HEK293T (cell line): Measurements from ENCODE around the gene MMP2.

Experiments used
- ARNT ChIP-seq: fragments of 450-650 bp; IDR thresholded peaks from 2 replicates; pipeline ENCODE4 v1.6.1; 2017; ENCODE audit warnings: mild to moderate bottlenecking
- BHLHE40 ChIP-seq: fragments of 450-650 bp; IDR thresholded peaks from 2 replicates; pipeline ENCODE4 v1.6.1; 2016; ENCODE audit warnings: mild to moderate bottlenecking, moderate library complexity, borderline replicate concordance
- CTBP1 ChIP-seq: fragments of 450-650 bp; IDR thresholded peaks from 2 replicates; pipeline ENCODE4 v1.6.1; 2016; ENCODE audit warnings: borderline replicate concordance
- ELF4 ChIP-seq: fragments of 450-650 bp; IDR thresholded peaks from 2 replicates; pipeline ENCODE4 v1.6.1; 2017; ENCODE audit warnings: antibody characterized with exemption
- FOXA1 ChIP-seq: fragments of 450-650 bp; IDR thresholded peaks from 2 replicates; pipeline ENCODE4 v1.6.1; 2016; ENCODE audit warnings: mild to moderate bottlenecking
- FOXK2 ChIP-seq: fragments of 450-650 bp; IDR thresholded peaks from 2 replicates; pipeline ENCODE4 v1.6.1; 2016; ENCODE audit warnings: mild to moderate bottlenecking
- FOXM1 ChIP-seq: fragments of 450-650 bp; IDR thresholded peaks from 2 replicates; pipeline ENCODE4 v1.6.1; 2017; ENCODE audit warnings: mild to moderate bottlenecking, borderline replicate concordance
- HDGF ChIP-seq: fragments of 450-650 bp; IDR thresholded peaks from 2 replicates; pipeline ENCODE4 v1.6.1; 2017; ENCODE audit warnings: antibody characterized with exemption, borderline replicate concordance
- LEF1 ChIP-seq: fragments of 450-650 bp; IDR thresholded peaks from 2 replicates; pipeline ENCODE4 v1.6.1; 2017; ENCODE audit warnings: mild to moderate bottlenecking, borderline replicate concordance
- NFRKB ChIP-seq: fragments of 450-650 bp; IDR thresholded peaks from 2 replicates; pipeline ENCODE4 v1.6.1; 2016; ENCODE audit warnings: mild to moderate bottlenecking, moderate library complexity
- SP1 ChIP-seq: fragments of 450-650 bp; IDR thresholded peaks from 2 replicates; pipeline ENCODE4 v1.6.1; 2017
- SUZ12 ChIP-seq: fragments of 450-650 bp; IDR thresholded peaks from 2 replicates; pipeline ENCODE4 v1.6.1; 2016; ENCODE audit warnings: mild to moderate bottlenecking
- TARDBP ChIP-seq: fragments of 450-650 bp; IDR thresholded peaks from 2 replicates; pipeline ENCODE4 v1.6.1; 2016
- ZNF384 ChIP-seq: fragments of 450-650 bp; IDR thresholded peaks from 2 replicates; pipeline ENCODE4 v1.6.1; 2016

DNA sequence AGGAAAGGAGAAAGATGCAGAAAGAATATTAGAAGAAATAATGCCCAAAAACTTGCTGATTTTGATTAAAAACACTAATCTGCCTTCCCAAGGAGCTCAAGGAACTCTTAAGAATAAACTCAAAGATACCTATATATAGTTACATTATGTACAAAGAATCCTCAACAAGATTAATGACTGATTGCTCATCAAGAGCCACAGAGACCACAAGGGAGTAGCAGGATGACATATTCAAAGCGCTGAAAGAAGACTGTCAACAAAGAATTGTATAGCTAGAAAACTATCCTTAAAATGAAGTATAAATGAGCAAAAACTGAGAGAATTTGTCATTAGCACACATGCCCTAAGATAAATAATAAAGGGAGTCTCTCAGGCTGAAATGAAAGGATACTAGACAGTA, 36.1 kb downstream of the MMP2 start:
- TF ChIP-seq NFRKB (no peak), FOXM1 (no peak), TARDBP (no peak), HDGF (no peak), SP1 (no peak), BHLHE40 (no peak), ELF4 (no peak), SUZ12 (no peak), CTBP1 (no peak), FOXK2 (no peak), LEF1 (no peak), ARNT (no peak), FOXA1 (no peak), ZNF384 (no peak)
